Calu3 (cell line): ENCODE results near the gene PLCB2. TPM values are rescaled to one million over a fixed set of nuclear protein-coding genes. Genes with fewer than 3 reads are reported as not detected.

Experiments used
- BruUV-seq: library from RNA; stranded (reverse); fragments of 400-500 nt; replicated peaks from 2 replicates; lab custom pipeline; 2021; lab: Mats Ljungman, UMichigan
- CTCF ChIA-PET: fragments of 300-600 bp; sonication (Branson Sonifier 250); formaldehyde crosslinking; loops from one replicate; lab custom pipeline; 2022; ENCODE audit warnings: antibody characterized with exemption; lab: Charles Lee
- DNase-seq: peaks from one replicate; pipeline ENCODE4 v3.0.0; 2022
- H3K27ac Mint-ChIP-seq: one replicate; pipeline ENCODE4 v1.8.0; 2022; ENCODE audit warnings: mixed read lengths; ENCODE audit not compliant: unreplicated experiment
- H3K27me3 Mint-ChIP-seq: one replicate; pipeline ENCODE4 v1.8.0; 2022; ENCODE audit warnings: mixed read lengths; ENCODE audit not compliant: unreplicated experiment
- H3K36me3 Mint-ChIP-seq: one replicate; pipeline ENCODE4 v1.8.0; 2022; ENCODE audit warnings: mild to moderate bottlenecking, moderate library complexity, mixed read lengths; ENCODE audit not compliant: insufficient read depth, unreplicated experiment
- H3K4me1 Mint-ChIP-seq: one replicate; pipeline ENCODE4 v1.8.0; 2022; ENCODE audit warnings: mild to moderate bottlenecking, low read depth, mixed read lengths; ENCODE audit not compliant: unreplicated experiment
- H3K4me3 Mint-ChIP-seq: one replicate; pipeline ENCODE4 v1.8.0; 2022; ENCODE audit warnings: mild to moderate bottlenecking, low read depth, moderate library complexity, mixed read lengths; ENCODE audit not compliant: unreplicated experiment
- H3K9me3 Mint-ChIP-seq: one replicate; pipeline ENCODE4 v1.8.0; 2022; ENCODE audit warnings: low read depth, mixed read lengths; ENCODE audit not compliant: unreplicated experiment
- intact Hi-C: fragments of 100-400 bp; cut with micrococcal nuclease; formaldehyde crosslinking; loops from one replicate; pipeline ENCODE4 v1.10.0; 2022; ENCODE audit not compliant: unreplicated experiment
- total RNA-seq: library from RNA; stranded (reverse); gene quantifications from 2 replicates; pipeline ENCODE4 v1.2.3, GENCODE V29; 2022
- TF ChIP-seq, protein P1 (sequence below): fragments of 200-600 bp; IDR thresholded peaks from one replicate; pipeline ENCODE4 v1.8.0; 2022; ENCODE audit warnings: antibody characterized with exemption; ENCODE audit not compliant: unreplicated experiment

Gene PLCB2
- total RNA-seq, 1 experiment from 2014 or later, result 37.3 TPM

DNA sequence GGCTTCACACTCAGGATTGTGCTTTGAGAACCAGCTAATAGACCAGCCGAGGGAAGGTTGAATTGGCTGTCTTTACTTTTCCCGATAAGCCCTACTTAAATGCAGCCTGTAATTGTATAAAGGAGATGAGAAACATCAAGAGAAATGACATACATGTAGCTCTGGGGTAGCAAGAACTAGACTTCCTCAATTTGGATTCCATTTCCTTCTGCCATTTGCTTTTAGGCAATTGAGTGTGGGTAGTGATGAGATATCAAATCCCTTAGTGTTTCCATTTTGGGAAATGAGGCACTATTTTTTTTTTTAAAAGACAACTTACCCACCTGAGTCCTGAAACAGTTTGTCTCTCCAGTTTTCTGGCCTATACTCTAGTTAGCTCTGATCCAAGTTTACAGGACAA, 18.0 kb upstream of the PLCB2 start:
- TF ChIP-seq, protein P1, sequence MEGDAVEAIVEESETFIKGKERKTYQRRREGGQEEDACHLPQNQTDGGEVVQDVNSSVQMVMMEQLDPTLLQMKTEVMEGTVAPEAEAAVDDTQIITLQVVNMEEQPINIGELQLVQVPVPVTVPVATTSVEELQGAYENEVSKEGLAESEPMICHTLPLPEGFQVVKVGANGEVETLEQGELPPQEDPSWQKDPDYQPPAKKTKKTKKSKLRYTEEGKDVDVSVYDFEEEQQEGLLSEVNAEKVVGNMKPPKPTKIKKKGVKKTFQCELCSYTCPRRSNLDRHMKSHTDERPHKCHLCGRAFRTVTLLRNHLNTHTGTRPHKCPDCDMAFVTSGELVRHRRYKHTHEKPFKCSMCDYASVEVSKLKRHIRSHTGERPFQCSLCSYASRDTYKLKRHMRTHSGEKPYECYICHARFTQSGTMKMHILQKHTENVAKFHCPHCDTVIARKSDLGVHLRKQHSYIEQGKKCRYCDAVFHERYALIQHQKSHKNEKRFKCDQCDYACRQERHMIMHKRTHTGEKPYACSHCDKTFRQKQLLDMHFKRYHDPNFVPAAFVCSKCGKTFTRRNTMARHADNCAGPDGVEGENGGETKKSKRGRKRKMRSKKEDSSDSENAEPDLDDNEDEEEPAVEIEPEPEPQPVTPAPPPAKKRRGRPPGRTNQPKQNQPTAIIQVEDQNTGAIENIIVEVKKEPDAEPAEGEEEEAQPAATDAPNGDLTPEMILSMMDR, result no peak
- no peak for DNase-seq
- Mint-ChIP-seq H3K4me1 (no peaks in the 10 kb centered on the region), H3K27ac (no peak overlapping the region), H3K36me3 (peaks cover 19% of the 10 kb centered on the region), H3K4me3 (peak overlapping the region; percentile 50), H3K27me3 (no peaks in the 10 kb centered on the region), H3K9me3 (no peaks in the 10 kb centered on the region)
- intact Hi-C loops, result no loop called here
- CTCF ChIA-PET, result interaction anchor here (1.2 kb wide), 1 partner anchor 13 kb away, joined by 7 read pairs; no protein-coding TSS in a partner anchor
- TSS peak; percentile 70 for BruUV-seq

DNA sequence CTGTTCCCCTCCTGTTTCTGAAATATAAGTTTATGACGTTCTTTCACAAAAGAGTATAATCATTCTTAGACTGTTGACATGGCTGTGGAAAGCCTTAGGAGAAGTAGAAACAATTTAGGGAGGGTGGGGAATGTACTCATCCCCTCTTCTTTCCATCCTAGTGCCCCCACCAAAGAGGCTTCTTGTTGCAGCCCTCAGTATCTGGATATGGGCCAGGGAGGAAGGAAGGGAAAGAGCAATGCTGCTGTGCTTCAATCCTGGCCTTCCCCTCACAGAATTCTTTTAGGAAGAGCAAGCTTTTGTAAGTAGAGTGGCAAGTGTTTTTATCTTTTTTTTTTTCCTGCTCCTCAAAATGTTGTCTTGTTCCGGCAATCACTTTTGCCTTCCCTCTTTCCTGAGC, 17.5 kb upstream of the PLCB2 start:
- peaks cover 18% of the 10 kb centered on the region for H3K36me3 Mint-ChIP-seq
- intact Hi-C loops, result no loop called here
- H3K27me3 Mint-ChIP-seq, result no peaks in the 10 kb centered on the region
- H3K27ac Mint-ChIP-seq, result no peak overlapping the region
- DNase-seq, result no peak
- H3K9me3 Mint-ChIP-seq, result no peaks in the 10 kb centered on the region
- H3K4me1 Mint-ChIP-seq, result no peaks in the 10 kb centered on the region
- BruUV-seq, result no TSS peak
- TF ChIP-seq, protein P1, result no peak
- CTCF ChIA-PET, result interaction anchor here (1.2 kb wide), 1 partner anchor 13 kb away, joined by 7 read pairs; no protein-coding TSS in a partner anchor
- peak overlapping the region; percentile 50 for H3K4me3 Mint-ChIP-seq

- TF ChIP-seq, protein P1, result no peak
- Mint-ChIP-seq H3K9me3 (no peaks in the 10 kb centered on the region), H3K4me1 (no peaks in the 10 kb centered on the region), H3K27me3 (no peaks in the 10 kb centered on the region), H3K27ac (no peak overlapping the region), H3K4me3 (peak overlapping the region; percentile 50), H3K36me3 (peaks cover 13% of the 10 kb centered on the region)
- DNase-seq, result no peak
- intact Hi-C loops, result loop anchor here (5.0 kb wide), 1 partner anchor 98 kb away; no protein-coding TSS in a partner anchor
- CTCF ChIA-PET, result interaction anchor here (1.2 to 1.5 kb wide), 2 partner anchors 14 to 15 kb away, joined by 7 to 23 read pairs; partner anchors contain the start of gene CCDC9B
- no TSS peak for BruUV-seq
Measured at GRCh38 chr15:40323953-40324937, 16.5 kb upstream of the PLCB2 start.

DNA sequence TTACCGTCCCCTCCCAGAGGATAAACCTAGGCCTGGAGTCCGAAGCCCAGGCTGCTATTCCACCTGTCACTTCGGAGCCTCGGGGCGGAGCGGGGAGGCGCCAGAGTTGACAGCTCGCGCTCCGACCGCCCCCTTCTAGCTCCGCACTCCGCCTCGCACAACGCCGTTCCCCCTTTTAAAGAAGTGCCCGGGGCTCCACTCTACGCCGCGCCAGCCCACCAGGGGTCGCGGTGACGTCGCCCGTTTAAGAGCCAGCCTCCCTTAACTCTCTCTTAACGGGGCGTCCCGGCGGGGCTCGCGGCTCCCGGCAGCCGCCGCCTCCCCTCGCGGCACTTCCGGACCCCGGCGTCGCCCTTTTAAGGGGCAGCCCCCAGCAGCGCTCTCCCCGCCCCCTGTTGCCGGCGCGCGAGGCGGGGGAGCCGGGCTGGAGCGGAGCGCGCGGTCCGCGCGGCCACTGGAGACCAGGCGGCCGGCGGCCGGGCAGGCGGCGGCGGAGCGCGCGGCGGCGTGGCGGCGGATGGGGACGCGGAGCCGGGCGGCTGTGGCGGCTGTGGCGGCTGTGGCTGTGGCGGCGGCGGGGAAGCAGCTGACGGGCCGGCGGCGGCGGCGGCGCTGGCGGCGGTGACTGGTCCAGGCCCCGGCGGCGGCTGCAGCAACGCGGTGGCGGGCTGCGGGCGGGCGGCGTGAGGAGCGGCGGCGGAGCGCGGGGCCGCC, 15.7 kb upstream of the PLCB2 start, which contains the start of gene INAFM2:
Gene INAFM2 (plus strand): TSS at position 454 of the 714 bp plus-strand sequence. CDS start 364 bp downstream, outside the sequence.
- TF ChIP-seq, protein P1, result no peak
- no peak within 1 kb of the TSS for H3K27ac Mint-ChIP-seq
- peak; percentile 87 for DNase-seq
- no peaks in the 10 kb centered on the region for H3K4me1 Mint-ChIP-seq
- no peaks in the 10 kb centered on the region for H3K9me3 Mint-ChIP-seq
- peak within 1 kb of the TSS; percentile 66 for H3K4me3 Mint-ChIP-seq
- no TSS peak for BruUV-seq
- H3K27me3 Mint-ChIP-seq, result no peaks in the 10 kb centered on the region
- peaks cover 6% of the 10 kb centered on the region for H3K36me3 Mint-ChIP-seq
- CTCF ChIA-PET, result interaction anchor here (0.6 to 1.5 kb wide), 6 partner anchors 10 to 98 kb away, joined by 3 to 23 read pairs (median 4); partner anchors contain the start of gene CCDC9B
- intact Hi-C loops, result loop anchor here (5.0 kb wide), 1 partner anchor 99 kb away; no protein-coding TSS in a partner anchor
